Measurements from ENCODE around the gene COL13A1. TPM values are rescaled to one million over a fixed set of nuclear protein-coding genes. Genes with fewer than 3 reads are reported as not detected.

Gene COL13A1
- total and polyA plus RNA-seq, 4 donors = 0.17 to 0.47 (median 0.18) TPM

GRCh38 chr10:69817078-69817581 lies 15.4 kb downstream of the COL13A1 start:
- H3K27ac ChIP-seq (ENCODE audit: low read depth in 1 of 2, low read length in 2 of 2) = no peak overlapping the region
- no peak for TF ChIP-seq SP1 (IDR thresholded peaks at IDR 0.05)
- no peak for TF ChIP-seq MAX (IDR thresholded peaks at IDR 0.05)
- no peak for TF ChIP-seq HNF4G (IDR thresholded peaks at IDR 0.05)
- no peak for TF ChIP-seq GABPA (IDR thresholded peaks at IDR 0.05 in 1 of 2, conservative IDR thresholded peaks at IDR 0.05 in 1 of 2)
- TF ChIP-seq RXRA (IDR thresholded peaks at IDR 0.05) = no peak
- TF ChIP-seq FOXA2 (IDR thresholded peaks at IDR 0.05) = no peak
- TF ChIP-seq JUND (IDR thresholded peaks at IDR 0.05) = no peak
- TF ChIP-seq YY1 (IDR thresholded peaks at IDR 0.05) = no peak
- TF ChIP-seq FOXA1 (IDR thresholded peaks at IDR 0.05) = no peak
- TF ChIP-seq REST (IDR thresholded peaks at IDR 0.05) = no peak
- no peak for TF ChIP-seq TAF1 (conservative IDR thresholded peaks at IDR 0.05)
- H3K27me3 ChIP-seq (ENCODE audit: control insufficient read depth in 4 of 4, insufficient read depth in 4 of 4, low read length in 3 of 4) = no peaks in the 10 kb centered on the region
- no peaks in the 10 kb centered on the region for H3K36me3 ChIP-seq (ENCODE audit: control insufficient read depth in 4 of 4, insufficient read depth in 3 of 4, low read depth in 1 of 4, low read length in 3 of 4)
- no peak overlapping the region for H3K4me3 ChIP-seq (ENCODE audit: low read depth in 1 of 3, low read length in 3 of 3)
- no peaks in the 10 kb centered on the region for H3K4me1 ChIP-seq (ENCODE audit: control insufficient read depth in 4 of 4, insufficient read depth in 4 of 4, low read length in 3 of 4)
- no peak overlapping the region for H3K9ac ChIP-seq (ENCODE audit: low read depth in 1 of 2, low read length in 2 of 2)
- WGBS = 46% methylated on average over 11 of the region's 11 CpGs
- DNase-seq (ENCODE audit: low spot score) = no peak
- no peaks in the 10 kb centered on the region for H3K9me3 ChIP-seq (ENCODE audit: control insufficient read depth in 4 of 4, low read length in 3 of 4)

GRCh38 chr10:69818676-69819239 lies 17.1 kb downstream of the COL13A1 start:
- Histone ChIP-seq H3K27ac (ENCODE audit: low read depth in 1 of 2, low read length in 2 of 2) (no peak overlapping the region), H3K9ac (ENCODE audit: low read depth in 1 of 2, low read length in 2 of 2) (no peak overlapping the region), H3K9me3 (ENCODE audit: control insufficient read depth in 4 of 4, low read length in 3 of 4) (no peaks in the 10 kb centered on the region), H3K36me3 (ENCODE audit: control insufficient read depth in 4 of 4, insufficient read depth in 3 of 4, low read depth in 1 of 4, low read length in 3 of 4) (no peaks in the 10 kb centered on the region), H3K4me3 (ENCODE audit: low read depth in 1 of 3, low read length in 3 of 3) (no peak overlapping the region), H3K4me1 (ENCODE audit: control insufficient read depth in 4 of 4, insufficient read depth in 4 of 4, low read length in 3 of 4) (no peaks in the 10 kb centered on the region), H3K27me3 (ENCODE audit: control insufficient read depth in 4 of 4, insufficient read depth in 4 of 4, low read length in 3 of 4) (no peaks in the 10 kb centered on the region)
- no peak for DNase-seq (ENCODE audit: low spot score)
- WGBS = 75% methylated on average over 2 of the region's 2 CpGs
- TF ChIP-seq SP1 (IDR thresholded peaks at IDR 0.05) (no peak), FOXA1 (IDR thresholded peaks at IDR 0.05) (no peak), GABPA (IDR thresholded peaks at IDR 0.05 in 1 of 2, conservative IDR thresholded peaks at IDR 0.05 in 1 of 2) (no peak), CTCF (IDR thresholded peaks at IDR 0.05; ENCODE audit: low read depth, low read length, missing input control) (no peak), HNF4A (conservative IDR thresholded peaks at IDR 0.05) (no peak), TAF1 (conservative IDR thresholded peaks at IDR 0.05) (no peak), FOXA2 (IDR thresholded peaks at IDR 0.05) (no peak), ATF3 (IDR thresholded peaks at IDR 0.05) (no peak), EGR1 (IDR thresholded peaks at IDR 0.05; ENCODE audit: low read depth in 2 of 2) (no peak), MAX (IDR thresholded peaks at IDR 0.05) (no peak), ZBTB33 (IDR thresholded peaks at IDR 0.05) (no peak), RAD21 (IDR thresholded peaks at IDR 0.05) (no peak), NR2F2 (IDR thresholded peaks at IDR 0.05) (no peak), REST (IDR thresholded peaks at IDR 0.05) (no peak), JUND (IDR thresholded peaks at IDR 0.05) (no peak), RXRA (IDR thresholded peaks at IDR 0.05) (no peak), YY1 (IDR thresholded peaks at IDR 0.05) (no peak), HNF4G (IDR thresholded peaks at IDR 0.05) (no peak)
